GM12872 (cell line): Measurements from ENCODE around the gene ZNF646.

Experiments used
- CTCF ChIP-seq: IDR thresholded peaks from 3 replicates; pipeline ENCODE4 v1.5.1; 2011; ENCODE audit warnings: low read depth, mild to moderate bottlenecking, low read length, moderate library complexity; ENCODE audit not compliant: insufficient read depth

The ZNF646 gene

GRCh38 chr16:31132303-31132979 is 58.2 kb downstream of the ZNF646 start:
- TF ChIP-seq CTCF: no peak

GRCh38 chr16:31133046-31133501 is 58.9 kb downstream of the ZNF646 start:
- TF ChIP-seq CTCF: no peak
